ENCODE measurements around the gene CPXM1. TPM values are rescaled to one million over a fixed set of nuclear protein-coding genes. Genes with fewer than 3 reads are reported as not detected.
"Not testable (repeated sequence)": the region's sequence is repeated elsewhere in the genome, so short reads cannot be mapped to it uniquely, and the experiment has no call there.

Gene CPXM1
- total RNA-seq, 1 donor from 2014 or later: 0.69 TPM

DNA sequence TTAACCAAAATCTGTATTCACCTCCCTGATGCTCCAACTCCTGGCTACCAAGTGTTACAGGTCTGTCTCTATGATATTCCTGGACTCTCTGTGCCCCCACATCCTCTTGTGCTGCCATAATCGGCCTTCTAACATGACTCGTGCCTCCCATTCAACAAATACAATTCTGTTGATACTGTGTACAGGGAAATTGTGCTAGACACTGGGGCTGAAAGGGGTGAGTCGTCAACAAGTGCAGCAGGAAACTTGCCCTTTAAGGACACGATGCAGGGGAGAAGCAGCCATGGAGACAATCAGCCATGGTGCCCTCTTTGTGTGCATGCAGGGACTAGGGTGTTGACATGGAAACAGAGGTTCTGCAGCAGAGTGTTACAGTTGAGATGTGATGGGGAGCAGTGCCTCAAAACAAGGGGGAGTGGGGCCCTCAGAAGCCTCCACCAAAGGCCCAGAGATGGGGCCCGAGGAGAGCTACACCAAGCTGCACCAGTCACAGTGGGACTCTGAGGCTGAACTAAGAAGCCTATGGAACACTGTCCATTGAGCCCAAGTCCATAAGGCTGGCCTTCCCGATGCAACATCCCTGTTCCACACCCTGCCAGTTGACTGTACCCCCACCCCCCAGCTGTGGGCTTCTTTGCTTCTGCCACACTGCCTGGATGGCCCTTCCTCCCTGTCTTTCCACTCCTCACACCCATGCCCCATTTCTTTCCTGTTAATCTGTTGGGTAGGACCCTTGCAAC lies 37.0 kb upstream of the CPXM1 start:
- intact Hi-C loops (cut with micrococcal nuclease): no loop called here
- no peak for DNase-seq
- TF ChIP-seq, protein P1, sequence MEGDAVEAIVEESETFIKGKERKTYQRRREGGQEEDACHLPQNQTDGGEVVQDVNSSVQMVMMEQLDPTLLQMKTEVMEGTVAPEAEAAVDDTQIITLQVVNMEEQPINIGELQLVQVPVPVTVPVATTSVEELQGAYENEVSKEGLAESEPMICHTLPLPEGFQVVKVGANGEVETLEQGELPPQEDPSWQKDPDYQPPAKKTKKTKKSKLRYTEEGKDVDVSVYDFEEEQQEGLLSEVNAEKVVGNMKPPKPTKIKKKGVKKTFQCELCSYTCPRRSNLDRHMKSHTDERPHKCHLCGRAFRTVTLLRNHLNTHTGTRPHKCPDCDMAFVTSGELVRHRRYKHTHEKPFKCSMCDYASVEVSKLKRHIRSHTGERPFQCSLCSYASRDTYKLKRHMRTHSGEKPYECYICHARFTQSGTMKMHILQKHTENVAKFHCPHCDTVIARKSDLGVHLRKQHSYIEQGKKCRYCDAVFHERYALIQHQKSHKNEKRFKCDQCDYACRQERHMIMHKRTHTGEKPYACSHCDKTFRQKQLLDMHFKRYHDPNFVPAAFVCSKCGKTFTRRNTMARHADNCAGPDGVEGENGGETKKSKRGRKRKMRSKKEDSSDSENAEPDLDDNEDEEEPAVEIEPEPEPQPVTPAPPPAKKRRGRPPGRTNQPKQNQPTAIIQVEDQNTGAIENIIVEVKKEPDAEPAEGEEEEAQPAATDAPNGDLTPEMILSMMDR (IDR thresholded peaks at IDR 0.05; ENCODE audit: borderline replicate concordance): no peak
- H3K27me3 ChIP-seq (ENCODE audit: low read depth): no peaks in the 10 kb centered on the region
- H3K4me3 ChIP-seq: no peak overlapping the region
- H3K9me3 ChIP-seq (replicated peaks): no peaks in the 10 kb centered on the region
- no peak overlapping the region for H3K27ac ChIP-seq (replicated peaks)
- H3K4me1 ChIP-seq: peaks cover 29% of the 10 kb centered on the region
- peaks cover 4% of the 10 kb centered on the region for H3K36me3 ChIP-seq

DNA sequence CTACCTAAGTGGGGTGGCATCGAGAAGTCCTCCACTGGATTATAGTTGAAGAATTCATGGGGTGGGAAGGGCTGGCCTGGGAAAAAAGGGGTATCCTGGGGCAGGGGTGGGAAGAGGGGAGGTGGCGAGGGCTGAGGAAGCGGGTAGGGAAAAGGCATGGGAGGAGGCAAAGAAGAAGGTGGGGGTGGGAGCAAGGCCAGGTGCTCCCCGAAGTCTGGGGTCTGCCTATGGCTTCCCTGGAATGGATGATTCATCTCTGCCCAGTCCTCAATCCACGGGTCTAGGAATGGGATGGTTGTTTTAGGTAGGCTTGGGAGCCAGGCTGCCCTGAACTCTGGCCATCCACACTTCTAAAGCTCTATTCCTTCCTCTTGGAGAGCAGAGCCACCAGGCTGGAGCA lies 35.6 kb upstream of the CPXM1 start:
- intact Hi-C loops (cut with micrococcal nuclease): no loop called here
- TF ChIP-seq, protein P1 (IDR thresholded peaks at IDR 0.05; ENCODE audit: borderline replicate concordance): no peak
- DNase-seq: no peak
- no peaks in the 10 kb centered on the region for H3K9me3 ChIP-seq (replicated peaks)
- H3K4me3 ChIP-seq: no peak overlapping the region
- H3K27ac ChIP-seq (replicated peaks): no peak overlapping the region
- peaks cover 4% of the 10 kb centered on the region for H3K36me3 ChIP-seq
- no peaks in the 10 kb centered on the region for H3K27me3 ChIP-seq (ENCODE audit: low read depth)
- H3K4me1 ChIP-seq: peaks cover 20% of the 10 kb centered on the region

DNA sequence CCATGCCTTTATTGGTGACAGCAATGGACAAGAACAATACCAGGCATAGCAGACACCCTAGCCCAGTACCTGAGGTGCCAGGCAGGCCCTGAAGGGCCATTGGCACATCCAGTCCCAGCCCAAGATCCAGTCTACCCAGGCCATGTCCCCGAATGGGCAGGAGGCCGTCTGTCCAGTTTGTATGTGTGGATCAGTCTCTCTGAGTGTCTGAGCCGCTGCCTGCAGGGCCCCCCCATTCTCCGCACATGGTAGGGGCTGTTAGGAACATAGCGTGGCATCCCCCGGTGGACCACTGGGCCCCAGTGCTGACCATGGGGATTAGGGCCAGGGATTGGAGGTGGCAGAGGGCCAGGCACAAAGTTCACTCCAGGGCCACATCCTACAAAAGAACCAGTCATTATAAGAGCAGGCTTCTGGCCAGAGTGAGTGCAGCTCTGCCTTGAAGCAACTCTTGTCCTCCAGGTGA lies 34.9 kb upstream of the CPXM1 start:
- TF ChIP-seq, protein P1 (IDR thresholded peaks at IDR 0.05; ENCODE audit: borderline replicate concordance): no peak
- Histone ChIP-seq H3K27ac (replicated peaks) (no peak overlapping the region), H3K4me3 (no peak overlapping the region), H3K4me1 (peaks cover 13% of the 10 kb centered on the region), H3K9me3 (replicated peaks) (no peaks in the 10 kb centered on the region), H3K27me3 (ENCODE audit: low read depth) (peaks cover 4% of the 10 kb centered on the region), H3K36me3 (peaks cover 4% of the 10 kb centered on the region)
- intact Hi-C loops (cut with micrococcal nuclease): no loop called here
- no peak for DNase-seq

DNA sequence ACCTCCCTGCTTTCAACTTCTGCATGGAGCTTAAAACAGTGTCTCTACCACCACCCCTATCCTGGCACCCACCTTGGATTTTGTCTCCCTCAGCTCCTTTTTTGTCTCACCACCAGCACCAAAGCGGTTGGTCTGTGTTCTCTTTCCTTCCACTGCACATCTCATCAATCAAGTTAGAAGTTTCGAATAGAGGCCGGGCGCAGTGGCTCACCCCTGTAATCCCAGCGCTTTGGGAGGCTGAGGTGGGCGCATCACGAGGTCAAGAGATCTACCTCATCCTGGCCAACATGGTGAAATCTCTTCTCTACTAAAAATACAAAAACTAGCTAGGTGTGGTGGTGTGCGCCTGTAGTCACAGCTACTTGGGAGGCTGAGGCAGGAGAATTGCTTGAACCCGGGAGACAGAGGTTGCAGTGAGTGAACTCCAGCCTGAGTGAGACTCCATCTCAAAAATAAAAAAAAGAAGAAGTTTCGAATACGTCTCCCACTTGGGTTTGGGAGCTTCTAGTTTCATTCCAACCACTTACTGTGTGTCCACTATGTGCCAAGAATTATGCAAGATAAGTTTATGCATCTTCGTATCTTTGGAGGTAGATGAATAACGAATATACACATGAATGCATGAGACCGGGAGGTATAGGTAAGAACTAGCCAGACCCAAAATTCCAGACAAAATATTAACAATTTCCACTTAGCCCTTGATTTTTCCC lies 34.1 kb upstream of the CPXM1 start:
- Histone ChIP-seq H3K4me1 (peaks cover 5% of the 10 kb centered on the region), H3K4me3 (no peak overlapping the region), H3K27me3 (ENCODE audit: low read depth) (peaks cover 12% of the 10 kb centered on the region), H3K36me3 (peaks cover 4% of the 10 kb centered on the region), H3K9me3 (replicated peaks) (no peaks in the 10 kb centered on the region), H3K27ac (replicated peaks) (no peak overlapping the region)
- intact Hi-C loops (cut with micrococcal nuclease): no loop called here
- no peak for DNase-seq
- TF ChIP-seq, protein P1 (IDR thresholded peaks at IDR 0.05; ENCODE audit: borderline replicate concordance): no peak

DNA sequence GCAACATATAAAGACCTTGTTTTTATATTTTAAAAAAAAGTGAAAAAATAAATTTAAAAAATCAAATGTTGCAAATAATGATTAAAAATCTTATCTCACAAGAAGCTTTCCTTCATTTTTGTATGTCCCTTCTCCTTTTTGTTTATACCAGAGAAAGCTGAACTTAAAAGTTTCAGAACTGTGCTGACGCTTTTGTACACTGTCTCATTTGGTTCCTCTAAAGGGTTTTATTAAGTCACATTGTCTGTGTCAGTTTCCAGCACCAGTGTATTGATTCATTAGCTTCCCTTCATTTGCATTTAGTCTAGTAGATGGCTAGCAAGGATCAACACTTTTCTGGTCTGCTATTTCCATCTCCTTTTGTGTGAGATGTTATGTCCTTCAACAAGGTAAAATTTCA lies 33.3 kb upstream of the CPXM1 start:
- peaks cover 19% of the 10 kb centered on the region for H3K27me3 ChIP-seq (ENCODE audit: low read depth)
- H3K9me3 ChIP-seq (replicated peaks): no peaks in the 10 kb centered on the region
- H3K36me3 ChIP-seq: peaks cover 4% of the 10 kb centered on the region
- intact Hi-C loops (cut with micrococcal nuclease): no loop called here
- no peak for DNase-seq
- H3K27ac ChIP-seq (replicated peaks): no peak overlapping the region
- H3K4me3 ChIP-seq: no peak overlapping the region
- no peaks in the 10 kb centered on the region for H3K4me1 ChIP-seq
- TF ChIP-seq, protein P1 (IDR thresholded peaks at IDR 0.05; ENCODE audit: borderline replicate concordance): no peak

DNA sequence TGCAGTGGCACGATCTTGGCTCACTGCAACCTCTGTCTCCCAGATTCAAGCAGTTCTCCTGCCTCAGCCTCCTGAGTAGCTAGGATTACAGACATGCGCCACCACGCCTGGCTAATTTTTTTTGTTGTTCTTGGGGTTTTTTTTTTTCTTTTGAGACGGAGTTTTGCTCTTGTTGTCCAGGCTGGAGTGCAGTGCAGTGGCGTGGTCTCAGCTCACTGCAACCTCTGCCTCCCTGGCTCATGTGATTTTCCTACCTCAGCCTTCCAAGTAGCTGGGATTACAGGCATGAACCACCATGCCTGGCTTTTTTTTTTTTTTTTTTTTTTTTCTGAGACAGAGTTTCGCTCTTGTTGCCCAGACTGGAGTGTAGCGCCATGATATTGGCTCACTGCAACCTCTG lies 30.8 kb upstream of the CPXM1 start:
- peaks cover 44% of the 10 kb centered on the region for H3K27me3 ChIP-seq (ENCODE audit: low read depth)
- H3K27ac ChIP-seq (replicated peaks); intact Hi-C loops (cut with micrococcal nuclease); H3K36me3 ChIP-seq; H3K4me3 ChIP-seq; DNase-seq; H3K4me1 ChIP-seq; H3K9me3 ChIP-seq (replicated peaks): not testable (repeated sequence)

Measured in left ventricle myocardium inferior (tissue), 1 donor.